ENCODE data around the gene SIRPA.

DNA sequence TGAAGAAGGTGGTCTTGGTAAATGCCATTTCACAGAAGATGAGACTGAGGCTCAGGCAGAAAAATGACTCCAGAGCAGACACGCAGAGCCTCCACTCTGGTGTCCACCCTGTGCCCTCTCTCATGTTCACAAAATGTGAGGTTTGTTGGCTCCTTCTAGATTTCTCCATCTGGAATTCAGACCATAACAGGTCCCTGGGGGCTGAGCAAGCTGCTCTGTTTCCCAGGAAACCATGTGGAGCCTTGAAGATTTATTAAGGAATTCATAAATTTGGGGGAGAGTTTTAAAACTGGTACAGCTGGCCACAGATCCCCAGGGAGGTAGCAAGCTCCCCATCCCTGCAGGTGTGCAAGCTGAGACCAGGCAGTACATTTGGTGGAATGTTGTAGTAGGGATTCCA, 38.8 kb upstream of the SIRPA start:
- TF ChIP-seq TAF1 (IDR thresholded peaks at IDR 0.05; ENCODE audit: borderline replicate concordance, insufficient read depth, low read length), result no peak
- TF ChIP-seq, protein P1, sequence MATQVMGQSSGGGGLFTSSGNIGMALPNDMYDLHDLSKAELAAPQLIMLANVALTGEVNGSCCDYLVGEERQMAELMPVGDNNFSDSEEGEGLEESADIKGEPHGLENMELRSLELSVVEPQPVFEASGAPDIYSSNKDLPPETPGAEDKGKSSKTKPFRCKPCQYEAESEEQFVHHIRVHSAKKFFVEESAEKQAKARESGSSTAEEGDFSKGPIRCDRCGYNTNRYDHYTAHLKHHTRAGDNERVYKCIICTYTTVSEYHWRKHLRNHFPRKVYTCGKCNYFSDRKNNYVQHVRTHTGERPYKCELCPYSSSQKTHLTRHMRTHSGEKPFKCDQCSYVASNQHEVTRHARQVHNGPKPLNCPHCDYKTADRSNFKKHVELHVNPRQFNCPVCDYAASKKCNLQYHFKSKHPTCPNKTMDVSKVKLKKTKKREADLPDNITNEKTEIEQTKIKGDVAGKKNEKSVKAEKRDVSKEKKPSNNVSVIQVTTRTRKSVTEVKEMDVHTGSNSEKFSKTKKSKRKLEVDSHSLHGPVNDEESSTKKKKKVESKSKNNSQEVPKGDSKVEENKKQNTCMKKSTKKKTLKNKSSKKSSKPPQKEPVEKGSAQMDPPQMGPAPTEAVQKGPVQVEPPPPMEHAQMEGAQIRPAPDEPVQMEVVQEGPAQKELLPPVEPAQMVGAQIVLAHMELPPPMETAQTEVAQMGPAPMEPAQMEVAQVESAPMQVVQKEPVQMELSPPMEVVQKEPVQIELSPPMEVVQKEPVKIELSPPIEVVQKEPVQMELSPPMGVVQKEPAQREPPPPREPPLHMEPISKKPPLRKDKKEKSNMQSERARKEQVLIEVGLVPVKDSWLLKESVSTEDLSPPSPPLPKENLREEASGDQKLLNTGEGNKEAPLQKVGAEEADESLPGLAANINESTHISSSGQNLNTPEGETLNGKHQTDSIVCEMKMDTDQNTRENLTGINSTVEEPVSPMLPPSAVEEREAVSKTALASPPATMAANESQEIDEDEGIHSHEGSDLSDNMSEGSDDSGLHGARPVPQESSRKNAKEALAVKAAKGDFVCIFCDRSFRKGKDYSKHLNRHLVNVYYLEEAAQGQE (IDR thresholded peaks at IDR 0.05; ENCODE audit: insufficient read depth in 1 of 2, low read depth in 2 of 2, low read length in 2 of 2), result no peak

Data from PFSK-1 (cell line).